Sciatic nerve (tissue), 2 donors: Measurements from ENCODE around the gene TMEM63C. TPM values are rescaled to one million over a fixed set of nuclear protein-coding genes. Genes with fewer than 3 reads are reported as not detected.
A peak's percentile ranks its signal among the peaks of the same experiment; 100 is the strongest.

Source experiments
- ATAC-seq: fragments of 200-7000 bp; cut with Tn5 transposase; one replicate; pipeline ENCODE4 v1.9.1; 2020; ENCODE audit warnings: mild to moderate bottlenecking, moderate library complexity
- DNase-seq: peaks from one replicate; pipeline ENCODE4 v3.0.0-alpha.2; 2020; ENCODE audit warnings: low spot score
- intact Hi-C: fragments of 100-400 bp; cut with DNase I; formaldehyde crosslinking; loops from one replicate; pipeline ENCODE4 v1.14.2; 2022
- total RNA-seq: library from RNA; stranded (reverse); fragmentation: NEBNext Ultra II Directional; extraction: Animal tissue kit (Norgen Biotek cat#: 25700); gene quantifications from one replicate; pipeline ENCODE4 v1.2.1, GENCODE V29; 2021
- donor health status: DM: no; HTN: no; CAD: no.
- donor health status: DM: no; HTN: no; CAD: no.

Gene TMEM63C
- total RNA-seq, 1 donor from 2014 or later = not detected

- DNase-seq (no peak), ATAC-seq (no peak)
- intact Hi-C loops = no loop called here
Observed at GRCh38 chr14:77186911-77187648, 5.5 kb downstream of the TMEM63C start.

DNA sequence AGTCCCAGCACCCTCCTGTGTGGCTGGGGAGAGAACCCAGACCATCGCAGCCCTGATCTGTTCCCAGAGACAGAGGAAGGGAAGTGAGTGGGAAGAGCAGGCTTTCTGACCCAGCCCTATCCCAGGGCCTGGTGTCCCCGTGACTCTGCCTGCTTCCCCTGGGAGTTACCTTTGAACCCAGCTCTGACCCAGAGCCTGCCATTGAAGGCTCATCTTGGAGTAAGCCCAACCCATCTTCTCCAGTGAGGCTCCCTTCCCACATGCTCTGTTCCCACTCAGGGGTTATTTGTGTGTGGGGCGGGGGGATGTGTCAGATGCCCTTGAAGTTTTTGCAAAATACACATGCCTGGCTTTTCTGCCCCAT, 6.0 kb downstream of the TMEM63C start:
- DNase-seq (no peak), ATAC-seq (no peak)
- intact Hi-C loops = no loop called here

DNA sequence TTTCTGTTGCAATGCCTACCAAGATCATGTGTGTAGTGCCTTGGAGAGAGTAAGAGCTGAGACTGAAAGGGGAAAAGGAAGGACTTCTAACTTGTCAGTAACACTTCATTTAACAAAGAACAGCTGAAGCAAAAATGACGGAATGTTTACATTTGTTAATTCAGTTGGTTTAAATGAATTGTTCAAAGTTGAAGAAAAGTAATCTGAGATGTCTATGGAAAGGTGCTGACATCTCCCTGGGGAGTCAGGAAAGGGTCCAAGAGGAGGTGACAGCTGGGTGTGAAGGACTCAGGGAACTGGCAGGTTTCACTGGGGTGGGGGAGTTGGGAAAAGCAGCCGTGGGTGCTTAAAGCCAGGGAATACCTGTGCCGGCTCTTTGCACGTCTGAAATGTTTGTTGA, 7.9 kb downstream of the TMEM63C start:
- no peak for ATAC-seq
- intact Hi-C loops = no loop called here
- DNase-seq = no peak

DNA sequence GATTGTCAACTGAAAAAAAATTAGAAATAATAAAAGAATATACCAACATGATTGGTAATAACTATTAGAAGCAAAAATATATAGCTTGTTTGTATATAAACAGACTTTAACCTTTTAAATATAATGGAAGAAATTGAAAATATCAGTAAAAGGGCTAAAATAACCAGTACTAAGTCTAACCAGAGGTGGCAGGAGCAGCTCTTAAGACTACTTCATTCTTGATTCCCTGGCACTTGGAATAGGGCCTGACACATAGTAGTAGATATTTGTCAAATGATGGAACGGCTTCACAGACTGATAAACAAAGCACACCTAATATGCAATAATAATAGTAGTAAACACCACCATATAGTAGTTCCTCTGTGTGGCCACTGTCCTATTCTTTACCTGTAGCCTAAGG, 9.4 kb downstream of the TMEM63C start:
- ATAC-seq (no peak), DNase-seq (no peak)
- intact Hi-C loops = no loop called here

GRCh38 chr14:77194706-77195105, 13.1 kb downstream of the TMEM63C start:
- ATAC-seq (no peak), DNase-seq (no peak)
- intact Hi-C loops = no loop called here

DNA sequence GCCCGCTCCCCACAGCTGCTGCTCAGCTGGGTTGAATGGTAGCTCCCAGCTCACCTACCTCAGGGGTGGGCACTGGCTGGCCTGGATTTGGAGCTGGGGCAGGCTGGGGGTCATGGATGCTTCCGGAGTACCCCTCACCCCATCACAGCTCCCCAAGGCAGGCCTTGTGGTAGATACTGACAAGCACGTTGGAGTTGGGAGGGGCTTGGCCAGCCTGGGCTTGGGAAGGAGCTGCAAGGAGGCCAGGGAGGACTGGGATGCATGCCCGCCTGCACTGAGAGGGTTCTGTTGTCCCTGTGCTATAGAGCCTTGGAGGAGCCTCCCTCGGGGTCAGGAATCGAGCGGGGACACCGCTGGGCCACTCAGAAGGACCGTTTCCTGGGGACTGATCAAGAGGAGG, 14.2 kb downstream of the TMEM63C start:
- ATAC-seq = no peak
- no peak for DNase-seq
- intact Hi-C loops = no loop called here

- intact Hi-C loops = no loop called here
- DNase-seq (no peak), ATAC-seq (no peak)
Observed at GRCh38 chr14:77197988-77198387, 16.4 kb downstream of the TMEM63C start.

- intact Hi-C loops = no loop called here
- DNase-seq (no peak), ATAC-seq (no peak)
Observed at GRCh38 chr14:77198561-77198960, 17.0 kb downstream of the TMEM63C start.

GRCh38 chr14:77199590-77199989, 18.0 kb downstream of the TMEM63C start:
- intact Hi-C loops = no loop called here
- no peak for ATAC-seq
- DNase-seq = no peak

DNA sequence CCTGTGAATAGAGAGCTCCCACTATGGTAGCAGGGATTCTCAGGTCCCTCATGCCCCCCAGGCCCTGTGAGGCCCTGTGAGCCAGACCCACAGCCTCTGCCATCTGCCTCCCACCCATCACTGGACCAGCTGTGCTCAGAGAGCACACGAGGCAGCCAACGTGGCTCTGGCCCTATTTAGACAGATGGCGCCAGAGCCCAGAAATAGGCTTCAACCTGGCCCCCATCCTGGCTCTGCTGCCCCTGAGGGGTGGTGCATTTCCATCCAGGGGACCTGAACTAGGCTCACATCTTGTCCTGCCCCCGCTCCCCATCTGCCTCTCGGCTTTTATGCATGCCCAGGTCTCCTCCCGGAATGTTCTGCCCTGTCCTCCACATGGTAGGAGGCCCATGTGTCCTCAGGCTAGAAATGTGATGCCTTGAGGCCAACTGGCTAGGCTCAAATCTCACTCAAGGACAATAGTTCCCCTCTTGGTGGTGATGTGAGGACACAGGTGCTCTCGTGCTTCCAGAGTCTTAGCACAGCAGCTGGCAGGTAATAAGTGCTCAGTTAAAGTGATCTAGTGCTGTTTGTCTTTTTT, 18.9 kb downstream of the TMEM63C start:
- intact Hi-C loops = no loop called here
- no peak for ATAC-seq
- no peak for DNase-seq

DNA sequence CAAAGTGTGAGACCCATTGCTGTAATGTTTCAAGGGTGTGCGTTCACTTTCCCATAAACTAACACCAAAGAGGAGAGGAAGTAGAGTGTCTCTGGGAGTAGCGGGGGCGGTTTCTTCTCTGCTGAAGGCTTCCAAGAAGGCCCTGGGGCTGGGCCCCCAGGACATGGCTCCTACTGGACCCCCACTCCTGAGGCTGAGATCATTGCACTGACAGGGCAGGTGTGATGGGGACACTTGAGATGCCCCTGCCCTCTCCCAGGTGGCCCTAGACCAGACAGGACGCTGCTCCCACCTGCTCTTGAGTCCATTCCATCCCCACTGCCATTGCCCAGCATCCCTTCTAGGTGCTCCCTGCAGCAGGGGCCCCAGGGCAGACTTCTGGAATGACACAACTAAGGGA, 20.1 kb downstream of the TMEM63C start:
- intact Hi-C loops = no loop called here
- DNase-seq (no peak), ATAC-seq (no peak)

- ATAC-seq = no peak
- no peak for DNase-seq
- intact Hi-C loops = no loop called here
Observed at GRCh38 chr14:77203611-77204458, 22.2 kb downstream of the TMEM63C start.

DNA sequence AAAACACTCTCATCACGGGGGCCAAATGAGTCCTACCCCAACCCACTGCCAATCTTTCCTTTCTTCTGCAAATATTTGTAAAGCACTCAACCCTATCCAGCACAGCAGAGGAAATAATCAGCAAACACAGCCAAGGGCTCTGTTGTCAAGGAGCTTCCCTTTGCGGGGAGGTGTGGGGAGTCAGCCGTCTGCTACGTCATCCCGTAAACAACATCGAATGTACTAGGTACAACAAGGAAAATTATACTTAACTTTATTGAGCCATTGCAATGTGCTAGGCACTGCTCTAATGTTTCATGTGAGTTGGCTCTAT, 22.8 kb downstream of the TMEM63C start:
- no peak for DNase-seq
- ATAC-seq = no peak

GRCh38 chr14:77204907-77205306, 23.3 kb downstream of the TMEM63C start:
- intact Hi-C loops = no loop called here
- ATAC-seq (no peak), DNase-seq (no peak)

More for the DNA sequence above, 22.8 kb downstream of the TMEM63C start:
- intact Hi-C loops = no loop called here

- ATAC-seq (no peak), DNase-seq (no peak)
- intact Hi-C loops = no loop called here
Observed at GRCh38 chr14:77205566-77205965, 24.0 kb downstream of the TMEM63C start.

DNA sequence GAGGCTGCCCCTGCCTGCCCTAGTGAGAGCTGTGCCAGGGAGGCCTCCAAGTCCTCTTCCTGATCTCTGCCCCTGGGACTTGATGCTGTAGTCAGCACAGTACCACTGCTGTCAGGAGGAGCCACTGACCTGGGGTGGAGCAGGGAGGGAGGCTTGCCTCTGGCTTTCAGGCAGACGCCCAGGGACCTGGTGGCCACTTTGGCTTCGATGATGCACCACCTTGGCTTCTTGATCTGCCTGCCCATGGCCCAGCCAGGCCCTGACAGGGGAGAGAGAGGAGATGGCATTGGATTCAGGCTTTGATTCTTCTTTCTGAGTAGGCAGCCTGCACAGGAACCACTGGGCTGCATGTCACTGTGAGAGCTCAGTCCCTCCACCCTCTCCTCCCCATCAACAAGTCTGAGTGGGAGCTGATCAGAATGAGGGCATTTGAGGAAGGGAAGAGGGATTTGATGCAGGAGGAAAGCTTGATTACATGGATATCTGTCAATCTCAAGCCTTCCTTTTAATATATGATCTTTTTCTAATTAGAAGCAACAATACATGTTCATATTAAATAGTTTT, 24.7 kb downstream of the TMEM63C start:
- intact Hi-C loops = no loop called here
- ATAC-seq = no peak
- DNase-seq = no peak

GRCh38 chr14:77206877-77207389, 25.3 kb downstream of the TMEM63C start:
- no peak for ATAC-seq
- no peak for DNase-seq
- intact Hi-C loops = no loop called here

GRCh38 chr14:77208291-77208978, 26.8 kb downstream of the TMEM63C start:
- DNase-seq (peak; percentile 84), ATAC-seq (peak; percentile 77)
- intact Hi-C loops = no loop called here

DNA sequence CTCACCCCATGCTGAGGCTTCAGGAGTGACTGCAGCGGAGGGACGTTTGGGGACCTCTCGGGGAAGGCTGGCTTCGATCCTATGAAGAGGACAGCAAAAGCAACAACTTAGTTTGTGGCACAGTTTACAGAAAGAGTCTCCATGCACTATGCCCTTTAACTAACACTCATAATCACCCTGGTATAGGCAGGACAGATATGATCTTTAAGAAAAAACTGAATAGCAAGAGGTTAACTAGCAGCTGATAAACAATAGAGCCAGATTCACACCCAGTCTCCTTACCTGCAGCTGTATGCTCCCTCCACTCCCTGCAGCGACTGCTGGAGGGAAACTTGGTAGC, 27.4 kb downstream of the TMEM63C start:
- DNase-seq (no peak), ATAC-seq (no peak)
- intact Hi-C loops = no loop called here
